ENCODE results near the gene CXCL16.
"Not testable (repeated sequence)": the region's sequence is repeated elsewhere in the genome, so short reads cannot be mapped to it uniquely, and the experiment has no call there.

The CXCL16 gene

GRCh38 chr17:4719684-4720221 is 20.0 kb downstream of the CXCL16 start:
- Mint-ChIP-seq H3K36me3 (no peaks in the 10 kb centered on the region), H3K4me3 (no peak overlapping the region), H3K27ac (peak overlapping the region; percentile 50)

GRCh38 chr17:4719146-4719545 is 20.6 kb downstream of the CXCL16 start:
- no peaks in the 10 kb centered on the region for H3K27me3 Mint-ChIP-seq
- peaks cover 24% of the 10 kb centered on the region for H3K4me1 Mint-ChIP-seq (ENCODE audit: low read depth)
- H3K36me3 Mint-ChIP-seq: no peaks in the 10 kb centered on the region
- H3K4me3 Mint-ChIP-seq: no peak overlapping the region
- H3K27ac Mint-ChIP-seq: peak overlapping the region; percentile 50
- no peaks in the 10 kb centered on the region for H3K9me3 Mint-ChIP-seq (ENCODE audit: low read depth)

More at GRCh38 chr17:4719684-4720221, 20.0 kb downstream of the CXCL16 start:
- H3K9me3 Mint-ChIP-seq (ENCODE audit: low read depth): no peaks in the 10 kb centered on the region
- peaks cover 22% of the 10 kb centered on the region for H3K4me1 Mint-ChIP-seq (ENCODE audit: low read depth)
- no peaks in the 10 kb centered on the region for H3K27me3 Mint-ChIP-seq

GRCh38 chr17:4718276-4718675 is 21.5 kb downstream of the CXCL16 start:
- no peak overlapping the region for H3K27ac Mint-ChIP-seq
- H3K27me3 Mint-ChIP-seq: no peaks in the 10 kb centered on the region
- H3K4me3 Mint-ChIP-seq: no peak overlapping the region
- H3K36me3 Mint-ChIP-seq: no peaks in the 10 kb centered on the region
- H3K4me1 Mint-ChIP-seq (ENCODE audit: low read depth): peaks cover 28% of the 10 kb centered on the region
- no peaks in the 10 kb centered on the region for H3K9me3 Mint-ChIP-seq (ENCODE audit: low read depth)

GRCh38 chr17:4717791-4718190 is 21.9 kb downstream of the CXCL16 start:
- no peaks in the 10 kb centered on the region for H3K36me3 Mint-ChIP-seq
- no peak overlapping the region for H3K4me3 Mint-ChIP-seq
- peaks cover 29% of the 10 kb centered on the region for H3K4me1 Mint-ChIP-seq (ENCODE audit: low read depth)
- no peaks in the 10 kb centered on the region for H3K9me3 Mint-ChIP-seq (ENCODE audit: low read depth)
- no peaks in the 10 kb centered on the region for H3K27me3 Mint-ChIP-seq
- H3K27ac Mint-ChIP-seq: no peak overlapping the region

GRCh38 chr17:4716081-4716480 is 23.6 kb downstream of the CXCL16 start:
- H3K9me3 Mint-ChIP-seq (ENCODE audit: low read depth): no peaks in the 10 kb centered on the region
- peaks cover 3% of the 10 kb centered on the region for H3K36me3 Mint-ChIP-seq
- H3K27ac Mint-ChIP-seq: peak overlapping the region; percentile 93
- no peaks in the 10 kb centered on the region for H3K27me3 Mint-ChIP-seq
- peak overlapping the region; percentile 81 for H3K4me3 Mint-ChIP-seq
- peaks cover 44% of the 10 kb centered on the region for H3K4me1 Mint-ChIP-seq (ENCODE audit: low read depth)

- peaks cover 44% of the 10 kb centered on the region for H3K4me1 Mint-ChIP-seq (ENCODE audit: low read depth)
- peak overlapping the region; percentile 93 for H3K27ac Mint-ChIP-seq
- peak overlapping the region; percentile 81 for H3K4me3 Mint-ChIP-seq
- no peaks in the 10 kb centered on the region for H3K9me3 Mint-ChIP-seq (ENCODE audit: low read depth)
- H3K36me3 Mint-ChIP-seq: peaks cover 3% of the 10 kb centered on the region
- no peaks in the 10 kb centered on the region for H3K27me3 Mint-ChIP-seq
Observed at GRCh38 chr17:4715063-4715744, 24.5 kb downstream of the CXCL16 start.

- Mint-ChIP-seq H3K4me3 (peak overlapping the region; percentile 81), H3K27ac (peak overlapping the region; percentile 93), H3K4me1 (ENCODE audit: low read depth) (peaks cover 48% of the 10 kb centered on the region)
- not testable (repeated sequence) for H3K9me3 Mint-ChIP-seq (ENCODE audit: low read depth); H3K27me3 Mint-ChIP-seq; H3K36me3 Mint-ChIP-seq
Observed at GRCh38 chr17:4714340-4715062, 25.2 kb downstream of the CXCL16 start.

- Mint-ChIP-seq H3K36me3 (peaks cover 3% of the 10 kb centered on the region), H3K9me3 (ENCODE audit: low read depth) (no peaks in the 10 kb centered on the region), H3K4me1 (ENCODE audit: low read depth) (peaks cover 52% of the 10 kb centered on the region), H3K27ac (peak overlapping the region; percentile 66), H3K27me3 (no peaks in the 10 kb centered on the region), H3K4me3 (peak overlapping the region; percentile 88)
Observed at GRCh38 chr17:4712526-4712925, 27.2 kb downstream of the CXCL16 start.

GRCh38 chr17:4711661-4712181 is 28.0 kb downstream of the CXCL16 start:
- H3K36me3 Mint-ChIP-seq: peaks cover 3% of the 10 kb centered on the region
- H3K4me3 Mint-ChIP-seq: peak overlapping the region; percentile 88
- no peaks in the 10 kb centered on the region for H3K27me3 Mint-ChIP-seq
- peak overlapping the region; percentile 93 for H3K27ac Mint-ChIP-seq
- peaks cover 50% of the 10 kb centered on the region for H3K4me1 Mint-ChIP-seq (ENCODE audit: low read depth)
- no peaks in the 10 kb centered on the region for H3K9me3 Mint-ChIP-seq (ENCODE audit: low read depth)

- H3K4me1 Mint-ChIP-seq (ENCODE audit: low read depth): peaks cover 52% of the 10 kb centered on the region
- peaks cover 3% of the 10 kb centered on the region for H3K36me3 Mint-ChIP-seq
- peak overlapping the region; percentile 93 for H3K27ac Mint-ChIP-seq
- H3K27me3 Mint-ChIP-seq: no peaks in the 10 kb centered on the region
- H3K4me3 Mint-ChIP-seq: peak overlapping the region; percentile 88
- no peaks in the 10 kb centered on the region for H3K9me3 Mint-ChIP-seq (ENCODE audit: low read depth)
Observed at GRCh38 chr17:4710693-4711634, 28.8 kb downstream of the CXCL16 start.

GRCh38 chr17:4709794-4710692 is 29.7 kb downstream of the CXCL16 start, which contains the start of gene ARRB2:
Gene ARRB2, plus strand, starts transcription at chr17:4710632. Its CDS starts 90 bp downstream, at chr17:4710722.
- no peaks in the 10 kb centered on the region for H3K27me3 Mint-ChIP-seq
- H3K4me3 Mint-ChIP-seq: peak within 1 kb of the TSS; percentile 88
- H3K9me3 Mint-ChIP-seq (ENCODE audit: low read depth): no peaks in the 10 kb centered on the region
- H3K27ac Mint-ChIP-seq: peak within 1 kb of the TSS; percentile 93
- H3K36me3 Mint-ChIP-seq: peaks cover 3% of the 10 kb centered on the region
- peaks cover 49% of the 10 kb centered on the region for H3K4me1 Mint-ChIP-seq (ENCODE audit: low read depth)

GRCh38 chr17:4708436-4708835 is 31.3 kb downstream of the CXCL16 start:
- H3K36me3 Mint-ChIP-seq: peaks cover 3% of the 10 kb centered on the region
- no peaks in the 10 kb centered on the region for H3K9me3 Mint-ChIP-seq (ENCODE audit: low read depth)
- H3K27ac Mint-ChIP-seq: peak overlapping the region; percentile 65
- H3K4me3 Mint-ChIP-seq: peak overlapping the region; percentile 68
- no peaks in the 10 kb centered on the region for H3K27me3 Mint-ChIP-seq
- peaks cover 51% of the 10 kb centered on the region for H3K4me1 Mint-ChIP-seq (ENCODE audit: low read depth)

- Mint-ChIP-seq H3K4me3 (peak overlapping the region; percentile 48), H3K9me3 (ENCODE audit: low read depth) (no peaks in the 10 kb centered on the region), H3K27ac (peak overlapping the region; percentile 59), H3K27me3 (no peaks in the 10 kb centered on the region), H3K36me3 (peaks cover 4% of the 10 kb centered on the region), H3K4me1 (ENCODE audit: low read depth) (peaks cover 56% of the 10 kb centered on the region)
Observed at GRCh38 chr17:4706121-4706520, 33.6 kb downstream of the CXCL16 start.
